HEK293 (cell line): ENCODE data around the gene BCKDHB.

Experiments
- HOXA7 ChIP-seq: sonication (generic); formaldehyde crosslinking; IDR thresholded peaks from 2 replicates; pipeline ENCODE4 v1.8.1; 2022; ENCODE audit warnings: missing genetic modification reagents, borderline replicate concordance
- ZBTB21 ChIP-seq: fragments of 450-650 bp; formaldehyde crosslinking; IDR thresholded peaks from 2 replicates; pipeline ENCODE4 v1.5.1; 2017; ENCODE audit warnings: missing biosample characterization, missing genetic modification characterization
- ZNF112 ChIP-seq: fragments of 450-650 bp; formaldehyde crosslinking; IDR thresholded peaks from 2 replicates; pipeline ENCODE4 v1.5.0; 2017; ENCODE audit warnings: missing biosample characterization, missing genetic modification characterization
- ZNF24 ChIP-seq: fragments of 450-650 bp; formaldehyde crosslinking; IDR thresholded peaks from 2 replicates; pipeline ENCODE4 v1.5.1; 2016; ENCODE audit warnings: missing biosample characterization, missing genetic modification characterization
- ZNF501 ChIP-seq: fragments of 450-650 bp; formaldehyde crosslinking; IDR thresholded peaks from 2 replicates; pipeline ENCODE4 v1.5.1; 2016; ENCODE audit warnings: missing biosample characterization, missing genetic modification characterization
- ZNF530 ChIP-seq: fragments of 450-650 bp; formaldehyde crosslinking; IDR thresholded peaks from 2 replicates; pipeline ENCODE4 v1.5.1; 2016; ENCODE audit warnings: low read depth, missing biosample characterization, missing genetic modification characterization
- ZNF660 ChIP-seq: fragments of 450-650 bp; IDR thresholded peaks from 2 replicates; pipeline ENCODE4 v1.5.1; 2018; ENCODE audit warnings: missing biosample characterization, mild to moderate bottlenecking, missing genetic modification characterization
- ZNF830 ChIP-seq: fragments of 450-650 bp; IDR thresholded peaks from 2 replicates; pipeline ENCODE4 v1.5.0; 2018; ENCODE audit warnings: missing biosample characterization, missing genetic modification characterization, low read depth, mild to moderate bottlenecking, moderate library complexity
- TF ChIP-seq, protein P1 (sequence below): fragments of 450-650 bp; formaldehyde crosslinking; IDR thresholded peaks from 2 replicates; pipeline ENCODE4 v1.5.1; 2016; ENCODE audit warnings: missing biosample characterization, missing genetic modification characterization, borderline replicate concordance
- TF ChIP-seq, protein P2 (sequence below): fragments of 450-650 bp; formaldehyde crosslinking; IDR thresholded peaks from 2 replicates; pipeline ENCODE4 v1.5.1; 2016; ENCODE audit warnings: missing biosample characterization, missing genetic modification characterization
- TF ChIP-seq, protein P3 (sequence below): fragments of 450-650 bp; formaldehyde crosslinking; IDR thresholded peaks from 2 replicates; pipeline ENCODE4 v1.5.1; 2016; ENCODE audit warnings: missing biosample characterization, missing genetic modification characterization
- TF ChIP-seq, protein P4 (sequence below): fragments of 450-650 bp; formaldehyde crosslinking; conservative IDR thresholded peaks from 2 replicates; pipeline ENCODE4 v1.5.1; 2016; ENCODE audit warnings: low read depth, missing biosample characterization, missing genetic modification characterization

DNA sequence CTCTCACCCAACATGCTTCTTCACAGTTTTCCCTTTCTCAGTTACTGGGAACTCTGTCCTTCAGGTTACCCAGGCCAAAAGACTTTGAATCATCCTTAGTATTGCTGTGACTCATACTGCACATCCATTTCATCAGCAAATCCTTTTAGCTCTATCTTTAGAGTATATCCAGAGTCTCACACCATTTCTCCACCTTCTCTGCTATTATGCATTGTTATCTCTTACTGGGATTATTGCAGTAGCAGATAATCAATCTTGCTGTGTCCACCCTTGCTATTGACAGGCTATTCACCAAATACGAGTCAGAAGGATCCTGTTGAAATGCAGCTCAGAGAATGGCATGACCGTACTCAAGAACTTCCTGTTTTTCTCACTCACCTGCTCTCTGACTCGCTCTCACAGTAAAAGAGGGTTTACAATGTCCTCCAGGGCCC lies 57.3 kb downstream of the BCKDHB start:
- TF ChIP-seq ZBTB21 (tag by site-specific recombination), result no peak
- no peak for TF ChIP-seq ZNF24
- TF ChIP-seq, protein P1, sequence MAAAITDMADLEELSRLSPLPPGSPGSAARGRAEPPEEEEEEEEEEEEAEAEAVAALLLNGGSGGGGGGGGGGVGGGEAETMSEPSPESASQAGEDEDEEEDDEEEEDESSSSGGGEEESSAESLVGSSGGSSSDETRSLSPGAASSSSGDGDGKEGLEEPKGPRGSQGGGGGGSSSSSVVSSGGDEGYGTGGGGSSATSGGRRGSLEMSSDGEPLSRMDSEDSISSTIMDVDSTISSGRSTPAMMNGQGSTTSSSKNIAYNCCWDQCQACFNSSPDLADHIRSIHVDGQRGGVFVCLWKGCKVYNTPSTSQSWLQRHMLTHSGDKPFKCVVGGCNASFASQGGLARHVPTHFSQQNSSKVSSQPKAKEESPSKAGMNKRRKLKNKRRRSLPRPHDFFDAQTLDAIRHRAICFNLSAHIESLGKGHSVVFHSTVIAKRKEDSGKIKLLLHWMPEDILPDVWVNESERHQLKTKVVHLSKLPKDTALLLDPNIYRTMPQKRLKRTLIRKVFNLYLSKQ (tag by site-specific recombination), result no peak
- TF ChIP-seq, protein P2, sequence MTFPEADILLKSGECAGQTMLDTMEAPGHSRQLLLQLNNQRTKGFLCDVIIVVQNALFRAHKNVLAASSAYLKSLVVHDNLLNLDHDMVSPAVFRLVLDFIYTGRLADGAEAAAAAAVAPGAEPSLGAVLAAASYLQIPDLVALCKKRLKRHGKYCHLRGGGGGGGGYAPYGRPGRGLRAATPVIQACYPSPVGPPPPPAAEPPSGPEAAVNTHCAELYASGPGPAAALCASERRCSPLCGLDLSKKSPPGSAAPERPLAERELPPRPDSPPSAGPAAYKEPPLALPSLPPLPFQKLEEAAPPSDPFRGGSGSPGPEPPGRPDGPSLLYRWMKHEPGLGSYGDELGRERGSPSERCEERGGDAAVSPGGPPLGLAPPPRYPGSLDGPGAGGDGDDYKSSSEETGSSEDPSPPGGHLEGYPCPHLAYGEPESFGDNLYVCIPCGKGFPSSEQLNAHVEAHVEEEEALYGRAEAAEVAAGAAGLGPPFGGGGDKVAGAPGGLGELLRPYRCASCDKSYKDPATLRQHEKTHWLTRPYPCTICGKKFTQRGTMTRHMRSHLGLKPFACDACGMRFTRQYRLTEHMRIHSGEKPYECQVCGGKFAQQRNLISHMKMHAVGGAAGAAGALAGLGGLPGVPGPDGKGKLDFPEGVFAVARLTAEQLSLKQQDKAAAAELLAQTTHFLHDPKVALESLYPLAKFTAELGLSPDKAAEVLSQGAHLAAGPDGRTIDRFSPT (tag by site-specific recombination), result no peak
- no peak for TF ChIP-seq ZNF112 (tag by site-specific recombination)
- TF ChIP-seq HOXA7, result no peak
- TF ChIP-seq, protein P3, sequence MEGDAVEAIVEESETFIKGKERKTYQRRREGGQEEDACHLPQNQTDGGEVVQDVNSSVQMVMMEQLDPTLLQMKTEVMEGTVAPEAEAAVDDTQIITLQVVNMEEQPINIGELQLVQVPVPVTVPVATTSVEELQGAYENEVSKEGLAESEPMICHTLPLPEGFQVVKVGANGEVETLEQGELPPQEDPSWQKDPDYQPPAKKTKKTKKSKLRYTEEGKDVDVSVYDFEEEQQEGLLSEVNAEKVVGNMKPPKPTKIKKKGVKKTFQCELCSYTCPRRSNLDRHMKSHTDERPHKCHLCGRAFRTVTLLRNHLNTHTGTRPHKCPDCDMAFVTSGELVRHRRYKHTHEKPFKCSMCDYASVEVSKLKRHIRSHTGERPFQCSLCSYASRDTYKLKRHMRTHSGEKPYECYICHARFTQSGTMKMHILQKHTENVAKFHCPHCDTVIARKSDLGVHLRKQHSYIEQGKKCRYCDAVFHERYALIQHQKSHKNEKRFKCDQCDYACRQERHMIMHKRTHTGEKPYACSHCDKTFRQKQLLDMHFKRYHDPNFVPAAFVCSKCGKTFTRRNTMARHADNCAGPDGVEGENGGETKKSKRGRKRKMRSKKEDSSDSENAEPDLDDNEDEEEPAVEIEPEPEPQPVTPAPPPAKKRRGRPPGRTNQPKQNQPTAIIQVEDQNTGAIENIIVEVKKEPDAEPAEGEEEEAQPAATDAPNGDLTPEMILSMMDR (tag by site-specific recombination), result no peak
- TF ChIP-seq ZNF830 (tag by site-specific recombination), result no peak
- no peak for TF ChIP-seq ZNF501 (tag by site-specific recombination)
- TF ChIP-seq ZNF530 (tag by site-specific recombination), result no peak
- no peak for TF ChIP-seq ZNF660 (tag by site-specific recombination)
- TF ChIP-seq, protein P4, sequence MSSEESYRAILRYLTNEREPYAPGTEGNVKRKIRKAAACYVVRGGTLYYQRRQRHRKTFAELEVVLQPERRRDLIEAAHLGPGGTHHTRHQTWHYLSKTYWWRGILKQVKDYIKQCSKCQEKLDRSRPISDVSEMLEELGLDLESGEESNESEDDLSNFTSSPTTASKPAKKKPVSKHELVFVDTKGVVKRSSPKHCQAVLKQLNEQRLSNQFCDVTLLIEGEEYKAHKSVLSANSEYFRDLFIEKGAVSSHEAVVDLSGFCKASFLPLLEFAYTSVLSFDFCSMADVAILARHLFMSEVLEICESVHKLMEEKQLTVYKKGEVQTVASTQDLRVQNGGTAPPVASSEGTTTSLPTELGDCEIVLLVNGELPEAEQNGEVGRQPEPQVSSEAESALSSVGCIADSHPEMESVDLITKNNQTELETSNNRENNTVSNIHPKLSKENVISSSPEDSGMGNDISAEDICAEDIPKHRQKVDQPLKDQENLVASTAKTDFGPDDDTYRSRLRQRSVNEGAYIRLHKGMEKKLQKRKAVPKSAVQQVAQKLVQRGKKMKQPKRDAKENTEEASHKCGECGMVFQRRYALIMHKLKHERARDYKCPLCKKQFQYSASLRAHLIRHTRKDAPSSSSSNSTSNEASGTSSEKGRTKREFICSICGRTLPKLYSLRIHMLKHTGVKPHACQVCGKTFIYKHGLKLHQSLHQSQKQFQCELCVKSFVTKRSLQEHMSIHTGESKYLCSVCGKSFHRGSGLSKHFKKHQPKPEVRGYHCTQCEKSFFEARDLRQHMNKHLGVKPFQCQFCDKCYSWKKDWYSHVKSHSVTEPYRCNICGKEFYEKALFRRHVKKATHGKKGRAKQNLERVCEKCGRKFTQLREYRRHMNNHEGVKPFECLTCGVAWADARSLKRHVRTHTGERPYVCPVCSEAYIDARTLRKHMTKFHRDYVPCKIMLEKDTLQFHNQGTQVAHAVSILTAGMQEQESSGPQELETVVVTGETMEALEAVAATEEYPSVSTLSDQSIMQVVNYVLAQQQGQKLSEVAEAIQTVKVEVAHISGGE (tag by site-specific recombination), result no peak
